Ecto neural progenitor cell (in vitro differentiated cells): ENCODE results near the gene STUM.
"Not testable (repeated sequence)": the region's sequence is repeated elsewhere in the genome, so short reads cannot be mapped to it uniquely, and the experiment has no call there.

ENCODE experiments used
- DNase-seq: peaks from one replicate; pipeline ENCODE4 v3.0.0-alpha.2; 2018; ENCODE audit warnings: low spot score

Gene STUM

DNA sequence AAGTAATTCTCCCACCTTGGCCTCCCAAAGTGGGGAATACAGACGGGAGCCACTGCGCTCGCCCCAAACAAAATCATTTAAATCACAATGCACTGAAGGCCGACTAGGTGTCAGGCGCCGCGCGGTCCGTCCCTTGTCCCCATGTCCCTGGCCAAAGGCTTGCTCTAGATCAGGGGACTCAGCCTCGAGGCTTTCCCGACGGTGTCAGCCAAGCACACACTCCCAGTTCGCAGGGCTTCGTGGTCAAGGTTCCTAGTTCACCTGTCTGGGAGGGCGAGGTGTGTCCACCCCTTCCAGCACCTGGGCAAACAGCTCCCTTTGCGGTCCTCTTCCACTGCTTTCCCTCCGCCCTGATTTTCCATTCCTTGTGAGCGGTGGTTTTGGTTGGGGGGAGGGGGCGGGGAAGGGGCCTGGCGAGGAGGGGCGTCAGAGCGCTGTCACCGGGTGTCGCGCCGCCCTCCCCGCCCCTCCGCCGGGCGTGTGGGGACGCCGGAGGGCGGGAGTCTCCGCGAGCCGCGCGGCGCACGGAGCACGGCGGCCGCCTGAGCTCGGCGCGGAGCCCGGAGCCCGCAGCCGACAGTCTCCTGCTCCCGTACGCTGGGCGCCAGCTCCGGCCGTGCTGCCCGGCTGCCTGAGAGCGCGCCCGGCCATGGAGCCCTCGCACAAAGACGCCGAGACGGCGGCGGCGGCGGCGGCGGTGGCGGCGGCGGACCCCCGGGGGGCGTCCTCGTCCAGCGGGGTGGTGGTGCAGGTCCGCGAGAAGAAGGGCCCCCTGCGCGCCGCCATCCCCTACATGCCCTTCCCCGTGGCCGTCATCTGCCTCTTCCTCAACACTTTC lies at the start of gene STUM:
STUM (plus strand) TSS at position 509 of the 838 bp plus-strand sequence; CDS start at position 650, 141 bp downstream.
- DNase-seq: peak; percentile 68

GRCh38 chr1:226499699-226500098 lies 48.9 kb upstream of the STUM start:
- not testable (repeated sequence) for DNase-seq

DNA sequence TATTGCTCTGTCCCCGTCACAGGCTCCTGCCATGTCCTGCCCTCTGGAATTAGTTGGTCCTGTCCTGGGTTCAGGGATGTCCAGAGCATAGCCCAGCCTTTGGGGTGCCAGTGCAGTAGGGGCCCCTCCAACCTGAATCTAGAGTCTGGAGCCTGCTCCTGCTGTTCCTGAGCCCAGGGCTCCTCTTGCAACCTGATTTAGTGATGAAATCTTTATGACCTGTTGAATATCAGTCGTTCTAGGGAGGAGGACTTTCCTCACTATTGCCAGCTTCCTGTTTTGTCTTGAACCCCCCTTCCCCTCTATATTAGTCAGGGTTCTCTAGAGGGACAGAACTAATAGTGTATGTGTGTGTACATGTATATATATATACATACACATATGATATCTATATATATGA lies 42.5 kb upstream of the STUM start:
- DNase-seq: peak; percentile 14

- DNase-seq: peak; percentile 15
Observed at GRCh38 chr1:226506921-226507320, 41.6 kb upstream of the STUM start.

DNA sequence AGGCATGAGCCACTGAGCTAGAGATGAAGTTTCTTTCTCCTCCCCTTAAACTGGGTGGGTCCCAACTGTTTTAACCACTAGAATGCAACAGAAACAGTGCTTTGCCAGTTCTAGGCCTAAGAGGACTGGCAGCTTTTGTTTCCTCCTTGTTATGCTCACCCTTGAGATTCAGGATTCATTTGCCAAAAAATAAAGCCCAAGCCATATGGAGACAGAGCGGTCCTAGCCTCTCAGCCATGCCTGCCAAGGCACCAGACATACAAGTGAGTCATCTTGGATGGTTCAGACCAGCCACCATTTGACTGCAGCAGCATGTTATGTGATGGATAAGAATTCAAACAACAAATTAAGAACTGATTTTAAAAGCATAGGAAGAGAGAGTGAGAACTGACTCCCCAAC lies 38.1 kb upstream of the STUM start:
- peak; percentile 15 for DNase-seq

GRCh38 chr1:226511296-226511695 lies 37.3 kb upstream of the STUM start:
- peak; percentile 16 for DNase-seq

DNA sequence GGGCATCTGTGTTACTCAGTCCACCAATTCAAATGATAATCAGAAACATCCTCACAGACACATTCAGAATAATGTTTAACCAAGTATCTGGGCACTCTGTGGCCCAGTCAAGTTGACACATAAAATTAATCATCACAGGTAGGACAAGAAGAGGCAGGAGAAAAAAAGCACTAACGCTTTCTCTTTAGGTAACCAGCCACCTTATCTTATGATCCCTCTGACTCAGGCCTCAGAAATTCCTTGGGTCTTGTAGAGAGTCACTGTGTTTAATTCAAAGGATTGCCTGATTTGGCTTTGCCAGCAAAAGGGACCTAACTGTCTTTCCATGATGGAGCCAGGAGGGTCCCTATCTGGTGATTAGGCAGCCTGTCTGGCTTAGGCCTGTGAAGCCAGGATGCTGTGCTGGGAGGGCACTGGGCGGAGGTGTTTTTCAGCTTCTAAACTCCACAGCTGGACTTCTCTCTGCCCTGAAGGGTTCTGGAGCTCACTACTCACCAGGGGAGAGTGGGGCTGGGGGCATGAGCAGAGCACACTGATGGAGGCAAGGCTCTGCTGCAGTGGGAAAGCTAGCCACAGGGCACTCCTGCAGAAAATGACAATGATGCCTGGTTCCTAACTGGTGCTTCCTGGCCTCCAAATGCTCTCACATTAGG lies 36.4 kb upstream of the STUM start:
- no peak for DNase-seq

DNA sequence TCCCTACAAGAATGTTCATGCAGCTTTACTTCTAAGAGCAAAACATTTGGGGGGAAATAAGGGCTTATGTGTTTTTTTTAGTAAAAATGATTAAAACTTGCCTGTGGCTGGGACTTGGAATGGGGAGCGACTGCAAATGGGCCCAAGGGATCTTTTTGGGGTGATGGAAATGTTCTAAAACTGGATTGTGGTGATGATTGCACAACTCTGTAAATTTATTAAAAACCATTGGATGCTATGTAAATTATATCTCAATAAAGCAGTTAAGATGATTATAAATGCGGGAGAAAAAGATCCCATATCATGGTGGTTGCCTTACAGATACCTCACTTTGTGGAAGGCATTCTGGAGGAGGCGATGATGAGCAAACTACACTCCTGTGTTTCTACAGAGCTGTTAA lies 30.2 kb upstream of the STUM start:
- no peak for DNase-seq

DNA sequence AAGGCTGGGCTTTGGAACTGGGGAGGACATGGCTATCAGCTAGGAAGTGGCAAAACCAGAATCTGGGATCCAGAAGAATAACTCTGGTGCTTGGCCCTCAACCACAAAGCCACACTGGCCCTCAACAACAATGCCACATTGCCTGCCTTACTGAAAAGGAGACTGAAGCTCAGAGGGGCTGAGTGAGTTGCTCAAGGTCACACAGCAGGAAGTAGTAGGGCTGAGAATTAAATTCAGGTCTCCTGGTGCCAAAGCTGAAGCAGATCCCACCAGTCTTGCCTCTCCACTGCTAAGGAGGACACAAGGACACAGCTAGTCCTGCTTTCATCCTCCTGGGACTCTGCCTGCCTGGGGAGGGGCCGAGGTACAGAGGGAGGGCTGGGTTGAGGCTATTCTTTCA lies 29.4 kb upstream of the STUM start:
- no peak for DNase-seq

GRCh38 chr1:226519716-226520598 lies 28.6 kb upstream of the STUM start:
- no peak for DNase-seq

- DNase-seq: no peak
Observed at GRCh38 chr1:226520640-226521355, 27.8 kb upstream of the STUM start.

DNA sequence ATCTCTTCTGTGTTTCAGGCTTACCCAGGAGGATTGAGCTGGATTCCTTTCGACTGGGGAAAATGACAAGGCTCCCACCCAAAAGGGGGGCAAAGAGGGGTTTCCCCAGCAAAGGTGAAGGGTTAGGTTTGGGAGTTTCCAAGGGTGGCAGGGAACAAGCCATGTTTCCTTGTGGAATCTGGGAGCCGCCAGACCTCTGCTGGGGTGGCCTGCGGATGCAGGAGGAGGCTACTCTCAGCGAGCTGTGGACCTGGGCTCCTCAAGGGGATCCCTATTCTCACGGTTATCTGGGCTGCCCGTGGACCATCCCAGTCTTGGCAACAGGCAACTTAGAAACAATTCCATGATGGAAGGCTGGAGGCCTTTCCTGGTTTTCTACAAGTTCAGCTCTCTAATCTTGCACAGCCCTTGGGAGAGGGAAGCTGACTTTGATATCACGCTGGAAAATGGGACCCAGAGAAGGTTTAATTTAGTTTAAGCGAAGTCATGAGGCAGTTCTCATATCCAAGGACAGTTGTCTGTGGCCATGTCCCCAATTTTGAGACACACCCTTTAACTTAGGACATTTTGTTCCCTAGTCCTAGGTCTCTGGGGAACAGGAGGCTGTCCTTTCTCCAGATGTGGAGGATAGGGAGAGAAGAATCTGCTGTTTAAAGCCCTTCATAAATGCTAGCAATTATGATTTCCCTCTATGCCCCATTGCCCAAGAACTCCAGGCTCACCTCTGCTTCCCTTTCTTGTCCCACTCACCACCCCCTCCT lies 24.7 kb upstream of the STUM start:
- DNase-seq: no peak

- DNase-seq: no peak
Observed at GRCh38 chr1:226524547-226524946, 24.0 kb upstream of the STUM start.

GRCh38 chr1:226525750-226526149 lies 22.8 kb upstream of the STUM start:
- no peak for DNase-seq

GRCh38 chr1:226526801-226527595 lies 21.6 kb upstream of the STUM start:
- peak; percentile 61 for DNase-seq

DNA sequence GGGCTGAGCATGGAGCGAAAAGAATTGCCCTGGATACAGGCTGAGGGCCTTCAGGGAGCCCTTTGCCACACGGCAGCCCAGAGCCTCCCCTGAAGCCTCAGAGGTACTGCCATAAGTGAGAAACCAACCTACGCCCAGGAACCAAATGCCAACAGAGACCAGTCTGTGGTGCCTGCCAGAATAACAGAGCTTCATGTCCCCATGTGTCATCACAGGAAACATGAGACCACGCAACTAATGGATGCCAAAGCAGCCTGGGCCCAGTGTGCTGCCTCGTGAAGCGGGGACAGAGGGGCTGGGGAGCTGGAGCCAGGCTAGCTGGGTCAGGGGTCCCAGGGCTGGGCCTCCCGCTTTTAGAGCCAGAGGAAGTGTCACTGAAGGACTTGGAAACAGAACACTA lies 18.7 kb upstream of the STUM start:
- no peak for DNase-seq

GRCh38 chr1:226530591-226530990 lies 18.0 kb upstream of the STUM start:
- no peak for DNase-seq

DNA sequence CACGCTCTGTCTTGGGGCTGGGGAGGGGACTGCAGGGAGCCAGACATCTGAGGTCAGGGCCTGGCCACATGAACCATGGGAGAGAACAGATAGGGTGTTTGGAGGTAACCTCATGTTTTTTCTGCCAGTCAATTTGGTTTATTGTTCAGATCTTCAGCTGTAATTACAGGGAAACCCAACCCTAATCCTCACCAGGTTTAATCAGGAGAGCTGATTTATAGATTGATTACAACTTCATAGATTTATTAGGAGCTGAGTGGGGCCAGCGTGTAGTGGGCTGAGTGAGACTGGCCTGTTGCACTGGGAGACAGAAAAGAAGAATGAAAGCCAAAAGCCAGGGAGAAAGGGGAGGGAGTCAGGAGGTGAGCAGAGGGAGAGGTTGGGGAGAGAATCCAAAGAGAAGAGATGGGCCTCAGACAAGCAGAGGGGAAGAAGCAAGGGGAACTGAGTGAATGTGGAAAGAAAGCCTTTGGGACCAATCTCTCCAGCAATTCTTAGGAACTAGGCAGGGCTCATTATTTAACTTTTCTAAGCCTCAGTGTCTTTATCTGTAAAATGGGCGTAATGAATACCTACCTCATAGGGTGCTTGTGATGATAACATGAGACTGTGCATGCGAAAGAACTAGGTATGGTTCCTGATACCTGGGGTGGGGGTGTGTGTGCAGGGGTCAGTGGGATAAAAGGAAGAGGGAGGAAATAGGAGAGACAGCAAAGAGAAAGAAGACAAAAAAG lies 17.0 kb upstream of the STUM start:
- no peak for DNase-seq

- DNase-seq: no peak
Observed at GRCh38 chr1:226532553-226532952, 16.0 kb upstream of the STUM start.

DNA sequence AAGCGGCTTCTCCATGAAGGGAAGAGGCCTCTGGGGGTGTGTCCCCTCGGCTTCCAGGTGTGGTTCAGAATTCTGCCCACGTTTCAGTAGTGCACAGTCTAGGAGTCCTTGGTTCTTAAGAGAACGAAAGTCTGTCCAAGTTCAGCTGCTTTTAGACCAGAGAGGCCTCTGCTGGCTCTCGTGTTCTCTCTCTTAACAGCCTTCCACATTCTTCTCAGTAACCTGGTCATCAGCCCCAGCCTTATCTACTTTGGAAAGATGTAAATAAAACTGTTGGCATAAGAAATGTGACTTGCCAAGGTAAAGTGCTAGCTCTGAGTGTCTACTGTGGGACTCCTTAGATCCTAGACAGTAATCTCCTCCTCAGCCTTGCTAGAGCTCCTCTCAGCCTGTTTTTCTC lies 15.3 kb upstream of the STUM start:
- DNase-seq: no peak
